Body of pancreas (tissue), 4 donors: ENCODE results near the gene GFRA1. TPM values are rescaled to one million over a fixed set of nuclear protein-coding genes. Genes with fewer than 3 reads are reported as not detected.

ENCODE experiments used
- ATAC-seq: fragments of 150-250 bp; one replicate; pipeline ENCODE4 v1.9.1; 2016
- DNase-seq, 4 donors: peaks; one replicate each; pipeline ENCODE4 v3.0.0-alpha.2; 2019
- H3K27ac ChIP-seq, 4 donors: fragments of 200-600 bp; sonication (generic); 1 replicate in 3 of 4; 2 replicates in 1 of 4; pipeline versions ENCODE4 v1.5.1 to v1.6.1; 2016 to 2019; ENCODE audit warnings: mild to moderate bottlenecking in 1 of 4, mixed read lengths in 1 of 4, moderate library complexity in 1 of 4
- H3K27me3 ChIP-seq, 2 donors: fragments of 200-600 bp; sonication (generic); one replicate each; pipeline ENCODE4 v1.6.0; 2016; ENCODE audit warnings: mild to moderate bottlenecking in 1 of 2
- H3K36me3 ChIP-seq, 2 donors: fragments of 200-600 bp; sonication (generic); replicated peaks in 1 of 2; 2 replicates each; pipeline ENCODE4 v1.5.1; 2016; ENCODE audit warnings: low read depth in 2 of 2; ENCODE audit not compliant: insufficient read depth in 1 of 2
- H3K4me1 ChIP-seq: fragments of 200-600 bp; sonication (generic); one replicate; pipeline ENCODE4 v1.6.0; 2016
- H3K4me3 ChIP-seq, 2 donors: fragments of 200-600 bp; sonication (generic); 1 replicate in 1 of 2; 2 replicates in 1 of 2; pipeline ENCODE4 v1.5.1; 2016 to 2019
- H3K9me3 ChIP-seq, 3 donors: fragments of 200-600 bp; sonication (generic); 1 replicate in 2 of 3; 2 replicates in 1 of 3; pipeline ENCODE4 v1.5.1; 2016
- POLR2A ChIP-seq, 3 donors: fragments of 450-650 bp; IDR thresholded peaks; one replicate each; pipeline ENCODE4 v1.6.1; 2016; ENCODE audit warnings: antibody characterized with exemption in 3 of 3, mild to moderate bottlenecking in 2 of 3
- WGBS, 2 donors: methylation state at CpG; one replicate each; pipeline ENCODE4 v1.1.5; 2017; 5-methylcytosine and 5-hydroxymethylcytosine counted together
- intact Hi-C: fragments of 100-400 bp; cut with DNase I; formaldehyde crosslinking; loops from one replicate; pipeline ENCODE4 v1.15.1; 2023
- total RNA-seq, 2 donors: library from RNA; depleted of rRNA; stranded (reverse); fragments of >200 nt; gene quantifications; one replicate each; pipeline ENCODE4 v1.1.0, GENCODE V29; 2016
- TF ChIP-seq, protein P1 (sequence below), 7 experiments: fragments of 450-650 bp in 4 of 7; fragments of 200-600 bp in 3 of 7; sonication (generic) in 3 of 7; IDR thresholded peaks; one replicate each; pipeline ENCODE4 v1.5.1; 2016 to 2019; ENCODE audit warnings: antibody characterized with exemption in 7 of 7

The GFRA1 gene
- total RNA-seq, 2 donors from 2014 or later, result 4.2 to 6.9 TPM

DNA sequence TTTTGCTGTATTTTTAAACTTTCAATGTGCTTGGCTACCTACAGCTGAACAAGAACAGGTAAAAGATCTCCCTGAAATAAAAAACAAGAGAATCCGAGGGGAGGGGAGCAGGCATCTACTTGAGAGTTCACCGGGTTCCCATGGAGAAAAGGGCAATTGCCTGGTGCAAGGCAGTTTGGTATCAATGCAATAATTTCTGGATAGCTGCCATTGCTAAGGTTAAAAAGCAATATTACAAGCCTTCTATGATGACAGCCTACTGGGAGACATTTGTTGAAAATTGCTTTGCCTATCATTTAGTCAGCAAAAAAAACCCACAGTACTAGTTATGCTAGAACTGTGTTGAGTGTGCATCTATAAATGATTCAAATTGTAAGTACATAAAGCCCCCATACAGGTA, 82.1 kb downstream of the GFRA1 start:
- no peak for ATAC-seq

DNA sequence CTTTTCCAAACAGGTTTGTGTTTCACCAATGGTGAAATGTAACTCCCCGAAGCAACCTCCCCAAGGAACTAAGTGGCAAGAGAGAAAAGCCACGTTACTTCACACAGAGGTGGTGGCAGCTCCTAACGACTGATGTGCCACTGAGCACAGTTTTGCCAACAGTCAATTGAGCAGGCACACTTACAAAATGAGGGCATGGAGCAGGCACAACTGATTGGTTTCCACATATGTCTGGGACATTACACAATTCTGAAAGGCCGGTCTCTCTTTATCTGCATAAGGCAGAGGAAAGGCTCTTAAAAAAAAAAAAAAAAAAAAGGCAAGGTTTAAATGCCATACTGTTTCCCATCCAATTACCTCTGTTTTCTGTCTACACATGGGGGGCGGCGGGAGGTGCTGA, 86.7 kb downstream of the GFRA1 start:
- TF ChIP-seq, protein P1, sequence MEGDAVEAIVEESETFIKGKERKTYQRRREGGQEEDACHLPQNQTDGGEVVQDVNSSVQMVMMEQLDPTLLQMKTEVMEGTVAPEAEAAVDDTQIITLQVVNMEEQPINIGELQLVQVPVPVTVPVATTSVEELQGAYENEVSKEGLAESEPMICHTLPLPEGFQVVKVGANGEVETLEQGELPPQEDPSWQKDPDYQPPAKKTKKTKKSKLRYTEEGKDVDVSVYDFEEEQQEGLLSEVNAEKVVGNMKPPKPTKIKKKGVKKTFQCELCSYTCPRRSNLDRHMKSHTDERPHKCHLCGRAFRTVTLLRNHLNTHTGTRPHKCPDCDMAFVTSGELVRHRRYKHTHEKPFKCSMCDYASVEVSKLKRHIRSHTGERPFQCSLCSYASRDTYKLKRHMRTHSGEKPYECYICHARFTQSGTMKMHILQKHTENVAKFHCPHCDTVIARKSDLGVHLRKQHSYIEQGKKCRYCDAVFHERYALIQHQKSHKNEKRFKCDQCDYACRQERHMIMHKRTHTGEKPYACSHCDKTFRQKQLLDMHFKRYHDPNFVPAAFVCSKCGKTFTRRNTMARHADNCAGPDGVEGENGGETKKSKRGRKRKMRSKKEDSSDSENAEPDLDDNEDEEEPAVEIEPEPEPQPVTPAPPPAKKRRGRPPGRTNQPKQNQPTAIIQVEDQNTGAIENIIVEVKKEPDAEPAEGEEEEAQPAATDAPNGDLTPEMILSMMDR (IDR thresholded peaks at IDR 0.05), result no peak
- no peak for TF ChIP-seq POLR2A (IDR thresholded peaks at IDR 0.05)
- no peaks in the 10 kb centered on the region for H3K4me1 ChIP-seq
- no peaks in the 10 kb centered on the region for H3K27me3 ChIP-seq
- DNase-seq (no peak), ATAC-seq (no peak)
- H3K27ac ChIP-seq, result no peak overlapping the region
- H3K36me3 ChIP-seq, result no peaks in the 10 kb centered on the region
- WGBS, 2 donors, result 70 to 76% methylated on average over 5 to 6 of the region's 6 CpGs
- H3K4me3 ChIP-seq, result no peak overlapping the region
- intact Hi-C loops, result no loop called here
- no peaks in the 10 kb centered on the region for H3K9me3 ChIP-seq

More for the DNA sequence above, 82.1 kb downstream of the GFRA1 start:
- Histone ChIP-seq H3K27me3 (no peaks in the 10 kb centered on the region), H3K9me3 (peaks cover 0 to 6% (median 0%) of the 10 kb centered on the region in 3 donors), H3K4me3 (no peak overlapping the region), H3K4me1 (no peaks in the 10 kb centered on the region), H3K27ac (no peak overlapping the region), H3K36me3 (no peaks in the 10 kb centered on the region)
- intact Hi-C loops, result no loop called here
- DNase-seq, result no peak
- TF ChIP-seq, protein P1 (IDR thresholded peaks at IDR 0.05), result no peak
- no peak for TF ChIP-seq POLR2A (IDR thresholded peaks at IDR 0.05)
- WGBS, 2 donors, result 82 to 85% methylated on average over 2 of the region's 2 CpGs

DNA sequence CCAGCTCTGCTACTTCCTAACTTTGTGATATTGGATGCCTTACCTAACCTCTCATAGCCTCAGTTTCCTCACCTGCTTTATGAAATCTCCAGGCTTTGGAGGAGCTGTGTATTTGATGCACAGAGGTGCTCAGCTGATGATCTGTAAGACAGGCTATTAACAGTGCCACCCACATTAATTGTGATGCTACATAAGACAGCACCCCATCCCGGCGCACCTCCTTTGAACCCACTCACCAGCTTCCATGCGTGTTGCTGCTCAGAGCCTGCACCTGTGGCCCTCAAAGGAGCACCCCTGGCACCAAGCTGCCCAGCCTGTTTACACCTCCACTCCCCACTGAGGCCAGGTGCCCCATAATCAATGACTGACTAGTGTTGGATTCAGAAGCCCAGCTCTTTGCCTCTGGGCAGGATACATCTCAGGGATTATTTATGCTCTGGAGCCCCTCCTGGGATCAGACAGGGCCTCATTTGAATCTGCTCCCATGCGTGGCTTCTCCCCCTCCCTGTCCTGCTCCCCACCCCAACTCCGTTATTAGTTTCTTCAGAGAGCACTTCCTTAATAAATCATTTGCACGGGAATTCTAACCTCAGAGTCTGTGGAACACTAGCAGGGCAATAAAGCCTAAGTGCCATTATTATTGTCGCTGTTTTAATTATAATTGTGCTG, 87.7 kb downstream of the GFRA1 start:
- WGBS, 2 donors, result 73 to 77% methylated on average over 7 of the region's 7 CpGs
- Histone ChIP-seq H3K27me3 (no peaks in the 10 kb centered on the region), H3K27ac (no peak overlapping the region), H3K4me3 (no peak overlapping the region), H3K4me1 (no peaks in the 10 kb centered on the region), H3K9me3 (no peaks in the 10 kb centered on the region), H3K36me3 (no peaks in the 10 kb centered on the region)
- ATAC-seq, result no peak
- no peak for DNase-seq
- intact Hi-C loops, result no loop called here
- TF ChIP-seq, protein P1 (IDR thresholded peaks at IDR 0.05), result no peak
- TF ChIP-seq POLR2A (IDR thresholded peaks at IDR 0.05), result no peak

DNA sequence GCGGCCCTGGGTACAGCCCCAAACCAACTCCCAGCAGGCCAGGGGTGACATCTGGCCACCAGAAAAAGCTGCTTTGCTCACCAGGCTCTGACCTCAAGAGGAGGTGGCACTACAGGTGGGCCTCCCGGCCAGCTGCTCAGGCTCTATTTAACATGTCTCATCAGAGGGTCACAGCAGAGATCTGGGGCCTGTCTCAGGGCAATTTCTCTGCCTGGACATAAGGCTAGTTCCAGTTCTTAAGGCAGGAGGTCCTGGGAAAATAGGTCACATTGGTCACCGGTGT, 88.6 kb downstream of the GFRA1 start:
- WGBS, 2 donors, result 86 to 100% methylated on average over 1 to 3 of the region's 3 CpGs
- TF ChIP-seq, protein P1 (IDR thresholded peaks at IDR 0.05), result no peak
- TF ChIP-seq POLR2A (IDR thresholded peaks at IDR 0.05), result no peak
- no peak for ATAC-seq

More for the DNA sequence above, 88.6 kb downstream of the GFRA1 start:
- no peak for DNase-seq
- no peak overlapping the region for H3K4me3 ChIP-seq
- H3K36me3 ChIP-seq, result no peaks in the 10 kb centered on the region
- intact Hi-C loops, result no loop called here
- no peaks in the 10 kb centered on the region for H3K27me3 ChIP-seq
- H3K9me3 ChIP-seq, result no peaks in the 10 kb centered on the region
- no peak overlapping the region for H3K27ac ChIP-seq
- H3K4me1 ChIP-seq, result no peaks in the 10 kb centered on the region
